GM23248 (cell line): ENCODE measurements around the gene TRIO.

ENCODE experiments used
- EZH2 ChIP-seq: fragments of 200-600 bp; sonication (generic); IDR thresholded peaks from 2 replicates; pipeline ENCODE4 v1.6.1; 2018; ENCODE audit warnings: antibody characterized with exemption, mild to moderate bottlenecking; ENCODE audit not compliant: insufficient read depth, poor library complexity, severe bottlenecking
- EZH2phosphoT487 ChIP-seq: fragments of 200-600 bp; sonication (generic); IDR thresholded peaks from 2 replicates; pipeline ENCODE4 v1.6.1; 2018; ENCODE audit warnings: antibody characterized with exemption, moderate library complexity, mild to moderate bottlenecking, low read depth; ENCODE audit not compliant: insufficient read depth

DNA sequence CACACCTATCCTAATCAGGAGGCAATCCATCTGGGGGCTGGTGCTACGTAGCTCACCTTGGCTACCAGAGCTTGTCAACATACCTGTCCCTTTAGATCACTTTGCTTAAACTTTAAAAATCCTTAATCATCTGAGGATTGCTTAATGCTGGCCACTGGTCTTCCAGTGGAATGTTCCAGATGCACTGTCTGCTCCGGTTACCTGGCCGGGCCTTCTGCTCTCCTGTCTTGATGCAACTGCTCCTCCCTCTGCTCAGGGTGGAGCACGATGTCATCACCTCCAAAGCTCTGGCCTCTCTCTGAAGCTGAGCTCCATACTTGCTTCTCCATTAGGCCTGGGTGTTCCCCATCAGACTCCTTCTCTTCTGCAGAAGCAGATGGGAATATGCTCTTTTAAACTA lies 331.9 kb downstream of the TRIO start:
- TF ChIP-seq EZH2phosphoT487 (no peak), EZH2 (no peak)
